ENCODE data around the gene WTIP. TPM values are rescaled to one million over a fixed set of nuclear protein-coding genes. Genes with fewer than 3 reads are reported as not detected.
A peak's percentile ranks its signal among the peaks of the same experiment; 100 is the strongest.
"Not testable (repeated sequence)": the region's sequence is repeated elsewhere in the genome, so short reads cannot be mapped to it uniquely, and the experiment has no call there.

The WTIP gene
- total RNA-seq, 4 donors from 2014 or later = 1.6 to 8.1 (median 2.9) TPM

DNA sequence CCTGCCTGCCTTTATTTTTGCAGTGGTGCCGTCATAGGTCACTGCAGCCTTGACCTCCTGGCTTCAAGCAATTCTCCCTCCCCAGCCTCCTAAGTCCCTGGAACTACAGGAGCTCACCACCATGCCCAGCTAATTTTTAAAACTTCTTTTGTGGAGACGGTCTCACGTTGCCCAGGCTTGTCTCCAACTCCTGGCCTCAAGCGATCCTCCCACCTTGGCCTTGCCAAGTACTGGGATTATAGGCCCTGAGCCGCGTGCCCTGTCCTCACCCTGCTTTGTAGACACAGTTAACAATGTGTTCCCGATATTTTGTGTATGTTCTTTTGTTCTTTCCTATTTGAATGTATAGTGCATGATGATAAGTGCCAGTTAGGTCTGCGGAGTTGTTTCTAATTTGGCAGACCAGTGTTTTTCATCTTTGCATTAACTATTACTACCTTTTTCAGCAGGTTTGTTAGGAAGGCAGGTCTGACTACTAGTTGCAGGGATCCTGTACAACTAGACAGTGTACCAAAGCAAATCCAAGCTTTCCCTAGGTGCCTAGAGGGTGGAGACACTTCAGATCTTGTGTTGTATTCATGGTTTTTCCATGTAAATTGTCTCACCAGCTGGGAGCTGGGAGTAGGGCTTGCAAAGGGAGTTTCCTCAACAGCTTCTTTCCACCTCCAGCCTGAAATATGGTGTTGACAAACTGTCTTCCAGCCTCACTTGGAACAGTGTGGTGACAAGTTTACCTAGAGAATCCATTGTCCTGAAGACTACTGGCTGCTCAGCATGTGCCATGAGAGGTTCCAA is 9.5 kb upstream of the WTIP start:
- H3K9me3 ChIP-seq = no peaks in the 10 kb centered on the region
- in situ Hi-C loops (cut with MboI; ENCODE audit: low sequenced_read_pairs in 4 of 4) (no loop called here), intact Hi-C loops (cut with DNase I; ENCODE audit: low total_unique reads) (no loop called here)
- ATAC-seq (peak; percentile 14 to 37), DNase-seq (no peak)
- no peaks in the 10 kb centered on the region for H3K27me3 ChIP-seq
- peaks cover 0 to 6% of the 10 kb centered on the region in 2 donors for H3K4me1 ChIP-seq
- TF ChIP-seq, protein P1, sequence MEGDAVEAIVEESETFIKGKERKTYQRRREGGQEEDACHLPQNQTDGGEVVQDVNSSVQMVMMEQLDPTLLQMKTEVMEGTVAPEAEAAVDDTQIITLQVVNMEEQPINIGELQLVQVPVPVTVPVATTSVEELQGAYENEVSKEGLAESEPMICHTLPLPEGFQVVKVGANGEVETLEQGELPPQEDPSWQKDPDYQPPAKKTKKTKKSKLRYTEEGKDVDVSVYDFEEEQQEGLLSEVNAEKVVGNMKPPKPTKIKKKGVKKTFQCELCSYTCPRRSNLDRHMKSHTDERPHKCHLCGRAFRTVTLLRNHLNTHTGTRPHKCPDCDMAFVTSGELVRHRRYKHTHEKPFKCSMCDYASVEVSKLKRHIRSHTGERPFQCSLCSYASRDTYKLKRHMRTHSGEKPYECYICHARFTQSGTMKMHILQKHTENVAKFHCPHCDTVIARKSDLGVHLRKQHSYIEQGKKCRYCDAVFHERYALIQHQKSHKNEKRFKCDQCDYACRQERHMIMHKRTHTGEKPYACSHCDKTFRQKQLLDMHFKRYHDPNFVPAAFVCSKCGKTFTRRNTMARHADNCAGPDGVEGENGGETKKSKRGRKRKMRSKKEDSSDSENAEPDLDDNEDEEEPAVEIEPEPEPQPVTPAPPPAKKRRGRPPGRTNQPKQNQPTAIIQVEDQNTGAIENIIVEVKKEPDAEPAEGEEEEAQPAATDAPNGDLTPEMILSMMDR (IDR thresholded peaks at IDR 0.05 in 4 of 5, conservative IDR thresholded peaks at IDR 0.05 in 1 of 5) = no peak
- no peak for TF ChIP-seq POLR2A (IDR thresholded peaks at IDR 0.05)
- H3K27ac ChIP-seq = peak overlapping the region; percentile 0 to 29 (median 23)
- H3K4me3 ChIP-seq = no peak overlapping the region
- peaks cover 4 to 65% of the 10 kb centered on the region in 2 donors for H3K36me3 ChIP-seq

DNA sequence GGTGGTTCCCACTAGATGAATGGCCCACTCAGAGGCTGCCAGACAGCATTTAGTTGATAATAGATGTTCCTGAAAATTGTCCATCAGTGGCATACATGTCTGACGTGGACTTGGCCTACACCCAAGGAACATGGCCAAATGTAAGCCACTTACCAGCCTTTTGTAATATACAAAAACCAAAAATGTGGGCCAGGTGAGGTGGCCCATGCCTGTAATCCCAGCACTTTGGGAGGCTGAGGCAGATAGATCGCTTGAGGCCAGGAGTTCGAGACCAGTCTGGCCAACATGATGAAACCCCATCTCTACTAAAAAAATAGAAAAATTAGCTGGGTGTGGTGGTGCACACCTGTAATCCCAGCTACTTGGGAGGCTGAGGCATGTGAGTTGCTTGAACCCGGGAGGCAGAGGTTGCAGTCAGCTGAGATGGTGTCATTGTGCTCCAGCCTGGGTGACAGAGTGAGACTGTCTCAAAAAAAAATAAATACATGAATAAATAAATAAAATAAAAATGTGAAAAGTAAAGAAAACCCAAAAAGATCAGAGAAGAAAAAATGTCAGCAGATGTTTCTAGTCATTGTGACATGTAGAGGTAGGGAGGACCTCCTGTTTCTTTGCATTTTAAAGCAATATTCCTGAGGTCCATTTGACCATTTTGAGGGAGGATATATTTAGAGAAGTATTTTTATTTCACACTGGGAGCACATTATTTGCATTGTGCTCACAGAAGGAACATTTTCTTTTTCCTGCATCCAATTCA is 7.1 kb upstream of the WTIP start:
- in situ Hi-C loops (cut with MboI; ENCODE audit: low sequenced_read_pairs in 4 of 4) (no loop called here), intact Hi-C loops (cut with DNase I; ENCODE audit: low total_unique reads) (no loop called here)
- DNase-seq (no peak), ATAC-seq (no peak)
- no peak overlapping the region for H3K4me3 ChIP-seq
- peaks cover under 1 to 41% of the 10 kb centered on the region in 2 donors for H3K36me3 ChIP-seq
- H3K27ac ChIP-seq = no peak overlapping the region
- TF ChIP-seq, protein P1 (IDR thresholded peaks at IDR 0.05 in 4 of 5, conservative IDR thresholded peaks at IDR 0.05 in 1 of 5) = no peak
- TF ChIP-seq POLR2A (IDR thresholded peaks at IDR 0.05) = no peak
- no peaks in the 10 kb centered on the region for H3K9me3 ChIP-seq
- H3K4me1 ChIP-seq = no peaks in the 10 kb centered on the region
- H3K27me3 ChIP-seq = no peaks in the 10 kb centered on the region

DNA sequence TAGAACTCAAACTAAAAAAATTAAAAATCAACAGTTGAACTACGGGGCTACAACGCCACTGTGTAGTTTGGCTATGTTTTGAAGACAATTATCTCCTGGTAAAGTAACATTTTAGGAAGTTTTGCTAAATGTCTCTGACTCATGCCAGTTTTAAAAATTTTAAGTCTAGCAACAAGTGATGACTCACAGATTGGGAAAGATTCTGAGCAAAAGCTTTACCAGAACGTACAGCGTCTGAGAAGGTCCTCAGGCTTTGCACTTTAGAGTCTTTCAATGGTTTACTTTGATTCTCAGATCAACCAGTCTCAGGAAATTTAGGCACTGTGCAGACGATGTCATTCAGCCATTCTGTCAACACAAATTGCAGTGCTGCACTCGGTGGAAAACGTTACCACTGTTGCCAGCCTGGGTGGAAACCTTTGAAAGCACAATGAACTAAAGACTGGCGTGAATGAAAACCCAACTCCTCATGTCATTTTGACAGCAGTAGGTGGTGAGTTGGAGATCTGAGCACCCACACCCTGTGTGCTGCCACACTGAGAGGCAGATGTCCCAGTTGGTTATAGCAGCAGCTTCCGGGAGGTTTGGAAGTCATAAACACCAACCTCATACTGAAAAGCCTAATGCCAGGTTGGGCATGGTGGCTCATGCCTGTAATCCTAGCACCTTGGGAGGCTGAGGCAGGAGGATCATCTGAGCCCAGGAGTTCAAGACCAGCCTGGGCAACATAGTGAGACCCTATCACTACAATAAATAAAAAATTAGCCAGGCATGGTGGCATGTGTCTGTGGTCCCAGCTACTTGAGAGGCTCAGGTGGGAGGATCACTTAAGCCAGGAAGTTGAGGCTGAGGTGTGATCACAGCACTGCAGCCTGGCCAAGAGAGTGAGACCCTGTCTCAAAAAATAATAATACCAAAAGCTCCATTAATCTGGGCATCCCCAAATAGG is 6.3 kb upstream of the WTIP start:
- TF ChIP-seq, protein P1 (IDR thresholded peaks at IDR 0.05 in 4 of 5, conservative IDR thresholded peaks at IDR 0.05 in 1 of 5) = no peak
- no peak for TF ChIP-seq POLR2A (IDR thresholded peaks at IDR 0.05)
- H3K27ac ChIP-seq = peak overlapping the region in 2 of 4 donors; percentile 25 to 33

DNA sequence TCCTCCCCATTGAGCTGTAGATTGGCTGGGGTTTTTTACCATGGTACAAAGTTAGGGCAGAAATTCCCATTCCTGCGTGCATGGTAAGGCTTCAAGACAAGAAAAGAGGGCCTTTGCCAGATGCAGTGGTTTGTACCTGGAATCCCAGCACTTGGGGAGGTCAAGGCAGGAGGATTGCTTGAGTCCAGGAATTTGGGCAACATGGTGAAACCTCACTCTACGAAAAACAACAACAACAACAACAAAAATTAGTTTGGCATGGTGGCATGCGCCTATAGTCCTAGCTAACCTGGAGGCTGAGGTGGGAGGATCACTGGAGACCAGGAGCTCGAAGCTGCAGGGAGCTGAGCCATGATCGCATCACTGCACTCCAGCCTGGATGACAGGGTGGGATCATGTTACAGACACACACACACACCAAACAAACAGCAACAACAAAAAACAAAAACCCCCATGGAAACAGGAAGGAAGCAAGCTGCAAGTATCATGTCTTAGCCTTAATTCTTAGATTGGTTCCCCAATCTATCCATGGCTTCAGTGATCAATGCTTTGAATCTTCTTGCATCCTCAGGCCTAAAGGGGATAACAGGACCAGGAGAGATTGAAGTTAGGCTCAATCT is 5.5 kb upstream of the WTIP start:
- no peak overlapping the region for H3K4me3 ChIP-seq
- H3K4me1 ChIP-seq = peaks cover 0 to 4% of the 10 kb centered on the region in 2 donors
- peaks cover 0 to 25% of the 10 kb centered on the region in 2 donors for H3K36me3 ChIP-seq
- intact Hi-C loops (cut with DNase I; ENCODE audit: low total_unique reads) (no loop called here), in situ Hi-C loops (cut with MboI; ENCODE audit: low sequenced_read_pairs in 4 of 4) (no loop called here)
- no peak overlapping the region for H3K27ac ChIP-seq
- TF ChIP-seq, protein P1 (IDR thresholded peaks at IDR 0.05 in 4 of 5, conservative IDR thresholded peaks at IDR 0.05 in 1 of 5) = no peak
- TF ChIP-seq POLR2A (IDR thresholded peaks at IDR 0.05) = no peak
- DNase-seq = no peak
- no peaks in the 10 kb centered on the region for H3K9me3 ChIP-seq
- ATAC-seq = no peak
- H3K27me3 ChIP-seq = no peaks in the 10 kb centered on the region

More for the DNA sequence above, 6.3 kb upstream of the WTIP start:
- H3K4me1 ChIP-seq = no peaks in the 10 kb centered on the region
- H3K4me3 ChIP-seq = no peak overlapping the region
- peaks cover 0 to 33% of the 10 kb centered on the region in 2 donors for H3K36me3 ChIP-seq
- ATAC-seq (no peak), DNase-seq (no peak)
- intact Hi-C loops (cut with DNase I; ENCODE audit: low total_unique reads) = no loop called here
- no peaks in the 10 kb centered on the region for H3K9me3 ChIP-seq
- in situ Hi-C loops (cut with MboI; ENCODE audit: low sequenced_read_pairs in 4 of 4) = no loop called here
- H3K27me3 ChIP-seq = no peaks in the 10 kb centered on the region

DNA sequence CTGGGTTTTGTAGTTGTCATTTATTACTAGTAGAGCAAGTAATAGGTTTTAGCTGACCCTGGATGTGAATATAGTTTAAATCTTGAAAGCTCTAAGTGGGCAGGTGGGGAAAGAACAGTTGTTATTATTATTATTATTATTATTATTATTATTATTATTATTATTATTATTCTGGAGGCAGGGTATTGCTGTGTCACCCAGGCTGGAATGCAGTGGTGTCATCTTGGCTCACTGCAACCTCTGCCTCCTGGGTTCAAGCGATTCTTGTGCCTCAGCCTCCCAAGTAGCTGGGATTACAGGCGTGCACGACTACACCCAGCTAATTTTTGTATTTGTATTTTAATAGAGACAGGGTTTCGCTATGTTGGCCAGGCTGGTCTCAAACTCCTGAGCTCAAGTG is 3.1 kb upstream of the WTIP start:
- H3K27me3 ChIP-seq; H3K4me3 ChIP-seq; H3K27ac ChIP-seq; in situ Hi-C loops (cut with MboI; ENCODE audit: low sequenced_read_pairs in 4 of 4); DNase-seq; intact Hi-C loops (cut with DNase I; ENCODE audit: low total_unique reads); H3K36me3 ChIP-seq; H3K9me3 ChIP-seq; ATAC-seq: not testable (repeated sequence)
- H3K4me1 ChIP-seq = peaks cover 4 to 15% of the 10 kb centered on the region in 2 donors

All from gastrocnemius medialis (tissue), 4 donors.